ENCODE results near the gene SPINDOC.

- no peak for TF ChIP-seq CTCF (optimal IDR thresholded peaks at IDR 0.05 in 1 of 3, IDR thresholded peaks at IDR 0.05 in 1 of 3, conservative IDR thresholded peaks at IDR 0.05 in 1 of 3; ENCODE audit: extremely low read depth in 1 of 3, insufficient read depth in 2 of 3, low read length in 3 of 3)
- no peak for TF ChIP-seq EZH2 (IDR thresholded peaks at IDR 0.05; ENCODE audit: low read length)
These were observed 57.3 kb downstream of the SPINDOC start for GRCh38 chr11:63870351-63871140.

Data from keratinocyte (primary cell).